HUES6 (cell line): ENCODE results near the gene CSTB.

Experiments used
- H3K27ac ChIP-seq: 2 replicates; pipeline ENCODE4 v1.7.0; 2013; ENCODE audit warnings: low read depth, mild to moderate bottlenecking, low read length, inconsistent platforms
- H3K27me3 ChIP-seq: 2 replicates; pipeline ENCODE4 v1.6.1; 2013; ENCODE audit warnings: low read length; ENCODE audit not compliant: control insufficient read depth, insufficient read depth
- H3K36me3 ChIP-seq: 2 replicates; pipeline ENCODE4 v1.6.1; 2013; ENCODE audit warnings: low read length; ENCODE audit not compliant: control insufficient read depth, insufficient read depth
- H3K4me1 ChIP-seq: 2 replicates; pipeline ENCODE4 v1.6.1; 2013; ENCODE audit warnings: low read length; ENCODE audit not compliant: control insufficient read depth, insufficient read depth
- H3K4me3 ChIP-seq: 2 replicates; pipeline ENCODE4 v1.5.1; 2013; ENCODE audit warnings: low read depth, low read length
- H3K9ac ChIP-seq: one replicate; pipeline ENCODE4 v1.6.1; 2013; ENCODE audit warnings: mild to moderate bottlenecking, low read length
- H3K9me3 ChIP-seq: 2 replicates; pipeline ENCODE4 v1.6.1; 2013; ENCODE audit warnings: low read depth, low read length; ENCODE audit not compliant: control insufficient read depth, insufficient read depth

The CSTB gene

DNA sequence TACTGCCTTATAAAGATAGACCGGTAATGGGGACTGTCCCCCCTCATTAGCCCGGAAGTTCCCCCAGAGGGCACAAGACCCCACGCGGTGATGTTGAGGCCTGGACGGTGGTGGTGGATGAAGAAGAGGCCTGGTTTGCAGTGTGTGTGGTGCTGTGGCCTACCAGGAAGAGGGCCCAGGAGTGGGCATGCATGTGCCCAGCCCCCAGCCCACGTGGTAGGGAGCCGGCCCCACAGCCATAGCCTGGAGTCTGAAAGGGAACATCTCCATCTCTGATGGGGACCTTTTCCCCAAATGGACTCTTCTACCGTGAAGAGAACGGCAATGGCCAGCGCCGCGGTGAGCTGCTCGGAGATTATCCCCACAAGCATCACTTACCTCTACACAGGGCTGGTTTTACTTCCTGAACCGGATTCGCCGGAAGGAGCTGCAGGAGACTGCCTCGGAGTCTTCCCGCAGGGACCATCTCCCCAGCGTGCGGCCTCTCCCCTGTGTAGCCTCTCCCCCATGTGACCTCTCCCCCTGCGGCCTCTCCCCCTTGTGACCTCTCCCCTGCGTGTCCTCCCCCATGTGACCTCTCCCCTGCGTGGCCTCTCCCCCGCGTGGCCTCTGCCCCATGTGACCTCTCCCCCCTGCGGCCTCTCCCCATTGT, 33.9 kb upstream of the CSTB start:
- H3K9ac ChIP-seq, result no peak overlapping the region
- no peaks in the 10 kb centered on the region for H3K9me3 ChIP-seq
- H3K27me3 ChIP-seq, result no peaks in the 10 kb centered on the region
- H3K27ac ChIP-seq, result no peak overlapping the region
- peaks cover 32% of the 10 kb centered on the region for H3K4me1 ChIP-seq
- H3K4me3 ChIP-seq, result no peak overlapping the region
- H3K36me3 ChIP-seq, result peaks cover 8% of the 10 kb centered on the region

DNA sequence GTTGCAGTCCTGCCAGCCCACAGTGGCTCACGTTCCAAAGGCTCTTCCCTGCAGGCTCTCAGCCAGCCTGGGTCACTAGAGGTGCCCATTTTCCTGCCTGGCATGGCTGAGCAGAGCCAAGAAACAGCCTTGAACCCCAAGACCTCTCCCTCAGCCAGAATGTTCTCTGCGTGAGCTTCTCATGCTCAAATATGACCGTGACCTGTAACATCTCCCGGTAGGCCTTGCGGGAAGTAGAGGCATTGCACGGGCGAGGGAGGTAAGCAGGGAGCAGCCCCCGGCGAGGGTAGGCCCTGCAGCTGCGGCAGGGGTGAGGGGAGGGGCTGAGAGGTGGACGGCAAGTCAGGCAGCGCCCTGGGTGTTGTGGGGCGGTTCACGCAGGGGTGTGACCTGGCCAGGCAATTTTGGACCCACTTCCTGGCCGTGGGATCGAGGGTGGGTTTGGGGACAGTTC, 33.3 kb upstream of the CSTB start:
- Histone ChIP-seq H3K4me3 (no peak overlapping the region), H3K36me3 (peaks cover 9% of the 10 kb centered on the region), H3K27me3 (no peaks in the 10 kb centered on the region), H3K9ac (no peak overlapping the region), H3K9me3 (no peaks in the 10 kb centered on the region), H3K4me1 (peaks cover 26% of the 10 kb centered on the region), H3K27ac (no peak overlapping the region)

GRCh38 chr21:43808832-43809251, 32.7 kb upstream of the CSTB start:
- Histone ChIP-seq H3K4me3 (no peak overlapping the region), H3K9ac (no peak overlapping the region), H3K4me1 (peaks cover 22% of the 10 kb centered on the region), H3K9me3 (no peaks in the 10 kb centered on the region), H3K27ac (no peak overlapping the region), H3K27me3 (no peaks in the 10 kb centered on the region), H3K36me3 (peaks cover 15% of the 10 kb centered on the region)

- Histone ChIP-seq H3K4me1 (peaks cover 22% of the 10 kb centered on the region), H3K36me3 (peaks cover 20% of the 10 kb centered on the region), H3K27ac (no peak overlapping the region), H3K27me3 (no peaks in the 10 kb centered on the region), H3K9me3 (no peaks in the 10 kb centered on the region), H3K9ac (no peak overlapping the region), H3K4me3 (no peak overlapping the region)
Observed at GRCh38 chr21:43808367-43808766, 32.3 kb upstream of the CSTB start.

- peaks cover 3% of the 10 kb centered on the region for H3K4me1 ChIP-seq
- peaks cover 42% of the 10 kb centered on the region for H3K36me3 ChIP-seq
Observed at GRCh38 chr21:43806017-43806710, 30.1 kb upstream of the CSTB start.

DNA sequence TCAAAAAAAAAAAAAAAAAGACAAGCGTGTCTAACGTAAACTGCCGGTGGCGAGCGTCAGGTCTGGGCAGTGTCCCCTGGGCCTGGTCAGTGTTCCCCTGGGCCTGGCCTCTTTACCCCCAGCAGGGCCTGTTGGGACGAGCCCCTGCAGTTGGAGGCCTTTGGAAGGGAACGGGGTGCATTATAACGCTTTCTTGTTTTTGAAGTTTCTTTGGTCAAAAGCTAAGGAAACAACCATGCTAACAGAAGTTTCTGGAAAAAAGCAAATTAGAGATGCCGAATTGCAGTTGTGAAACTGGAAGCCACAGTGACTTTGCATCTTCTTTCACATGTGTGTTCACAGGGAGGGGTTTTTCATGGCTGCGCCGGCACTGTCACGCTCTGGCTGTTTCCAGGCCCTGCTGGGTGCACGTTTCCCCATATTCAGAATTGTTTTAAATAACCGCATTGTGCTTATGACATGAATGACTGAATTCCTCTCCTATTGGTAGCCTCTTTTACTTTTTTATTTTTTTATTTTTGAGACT, 29.2 kb upstream of the CSTB start:
- no peaks in the 10 kb centered on the region for H3K4me1 ChIP-seq
- no peaks in the 10 kb centered on the region for H3K9me3 ChIP-seq
- no peak overlapping the region for H3K4me3 ChIP-seq
- no peak overlapping the region for H3K27ac ChIP-seq
- peaks cover 50% of the 10 kb centered on the region for H3K36me3 ChIP-seq
- no peaks in the 10 kb centered on the region for H3K27me3 ChIP-seq
- no peak overlapping the region for H3K9ac ChIP-seq

More at GRCh38 chr21:43806017-43806710, 30.1 kb upstream of the CSTB start:
- Histone ChIP-seq H3K4me3 (no peak overlapping the region), H3K9ac (no peak overlapping the region), H3K27me3 (no peaks in the 10 kb centered on the region), H3K27ac (no peak overlapping the region), H3K9me3 (no peaks in the 10 kb centered on the region)

DNA sequence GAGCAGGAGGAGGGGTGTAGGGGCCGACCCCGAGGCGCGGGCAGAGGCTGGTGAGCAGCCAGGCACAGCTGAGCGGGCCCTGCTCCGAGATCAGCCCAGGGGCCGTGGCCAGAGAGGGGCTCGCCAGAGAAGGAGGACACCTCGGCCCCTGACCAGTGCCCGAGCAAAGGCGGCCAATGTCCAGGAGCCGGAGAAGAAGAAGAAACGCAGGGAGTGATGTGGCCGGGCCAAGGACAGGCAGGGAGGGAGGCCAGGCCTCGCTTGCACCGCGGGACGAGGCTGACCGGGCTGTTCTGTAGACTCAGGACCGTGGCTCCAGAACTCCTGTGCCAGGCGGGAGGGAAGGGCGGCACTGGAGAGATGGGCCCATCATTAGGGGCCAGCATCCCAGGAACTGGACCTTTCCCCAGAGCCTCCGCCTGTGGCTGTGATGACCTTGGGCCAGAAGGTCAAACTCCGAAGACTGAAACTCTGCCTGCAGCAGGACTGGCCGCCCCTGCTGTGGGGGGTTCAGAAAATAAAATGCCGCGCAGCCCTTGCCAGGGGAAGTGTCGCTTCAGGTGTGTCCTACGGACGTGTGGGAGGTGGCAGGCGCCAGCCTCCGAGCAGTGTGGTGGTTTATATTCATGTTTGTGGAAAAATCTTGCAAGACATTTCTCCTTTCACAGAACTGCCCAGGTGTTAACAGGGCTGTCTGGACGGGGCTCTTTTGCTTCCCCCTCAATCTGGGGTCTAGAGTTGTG, 27.6 kb upstream of the CSTB start:
- Histone ChIP-seq H3K9ac (no peak overlapping the region), H3K4me1 (no peaks in the 10 kb centered on the region), H3K4me3 (no peak overlapping the region), H3K9me3 (no peaks in the 10 kb centered on the region), H3K36me3 (peaks cover 65% of the 10 kb centered on the region), H3K27me3 (no peaks in the 10 kb centered on the region), H3K27ac (no peak overlapping the region)

DNA sequence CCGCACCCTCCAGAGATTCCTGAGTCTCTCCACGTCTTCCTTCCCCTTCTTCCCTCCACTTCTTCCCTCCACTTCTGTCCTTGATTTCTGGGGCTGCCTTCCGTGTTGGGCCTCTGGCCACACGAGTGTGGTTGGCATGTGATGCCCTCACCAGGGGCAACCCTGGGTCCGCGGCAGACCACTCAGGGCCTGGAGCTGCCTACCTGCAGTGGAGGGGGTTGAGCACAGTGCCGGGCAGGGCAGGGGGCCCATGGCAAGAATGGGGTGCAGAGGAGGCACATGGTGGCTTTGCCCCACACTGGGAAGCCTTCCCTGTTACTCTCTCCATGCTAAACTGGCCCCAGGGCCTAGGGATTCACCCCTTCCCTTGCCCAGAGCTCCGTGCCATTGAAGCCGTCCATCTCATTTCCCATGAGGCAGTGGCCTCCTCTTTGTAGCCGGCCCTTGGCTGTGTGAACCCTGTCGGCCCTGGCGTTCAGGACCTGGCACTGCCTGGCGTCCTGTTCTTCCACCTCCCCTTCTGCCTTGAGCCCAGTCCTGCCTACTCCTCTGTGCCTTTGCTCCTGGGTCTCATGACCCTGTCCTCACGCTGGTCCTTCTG, 26.7 kb upstream of the CSTB start:
- H3K4me1 ChIP-seq, result no peaks in the 10 kb centered on the region
- no peak overlapping the region for H3K27ac ChIP-seq
- no peak overlapping the region for H3K4me3 ChIP-seq
- no peak overlapping the region for H3K9ac ChIP-seq
- peaks cover 74% of the 10 kb centered on the region for H3K36me3 ChIP-seq
- H3K27me3 ChIP-seq, result no peaks in the 10 kb centered on the region
- H3K9me3 ChIP-seq, result no peaks in the 10 kb centered on the region

DNA sequence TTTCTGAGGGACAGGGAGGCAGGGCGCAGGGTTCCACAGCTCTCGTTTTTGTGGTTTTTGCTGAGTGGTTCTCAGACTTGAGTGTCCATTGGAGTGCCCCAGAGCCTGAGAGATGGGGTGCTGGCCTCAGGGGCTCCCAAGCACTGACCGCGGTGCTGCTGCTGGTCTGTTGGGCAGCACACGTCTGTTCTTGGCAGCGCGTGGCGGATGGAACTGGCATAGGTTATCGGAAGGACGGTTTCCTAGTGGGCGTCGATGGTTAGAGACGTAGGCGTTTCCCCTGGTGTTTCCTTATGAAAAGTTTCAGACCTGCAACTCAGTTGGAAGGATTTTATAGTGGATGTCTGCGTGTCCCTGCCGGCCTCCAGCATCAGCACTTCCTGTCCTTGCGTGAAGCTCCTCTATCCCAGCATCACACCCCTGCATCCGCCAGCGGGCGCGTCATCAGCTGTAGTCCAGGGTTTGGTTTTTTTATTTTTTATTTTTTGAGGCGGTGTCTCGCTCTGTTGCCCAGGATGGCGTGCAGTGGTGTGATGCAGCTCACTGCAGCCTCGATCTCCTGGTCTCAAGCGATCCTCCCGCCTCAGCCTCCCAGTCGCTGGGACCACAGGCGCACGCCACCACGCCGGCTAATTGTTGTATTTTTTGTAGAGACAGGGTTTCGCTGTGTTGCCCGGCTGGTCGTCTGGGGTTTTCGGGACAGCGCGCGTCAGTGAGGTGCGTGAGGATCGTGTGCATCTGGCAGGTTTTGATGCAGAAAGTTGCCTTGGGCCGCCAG, 25.1 kb upstream of the CSTB start:
- no peaks in the 10 kb centered on the region for H3K4me1 ChIP-seq
- H3K27me3 ChIP-seq, result no peaks in the 10 kb centered on the region
- no peak overlapping the region for H3K4me3 ChIP-seq
- no peak overlapping the region for H3K27ac ChIP-seq
- H3K36me3 ChIP-seq, result peaks cover 90% of the 10 kb centered on the region
- no peak overlapping the region for H3K9ac ChIP-seq
- H3K9me3 ChIP-seq, result no peaks in the 10 kb centered on the region

GRCh38 chr21:43800566-43800965, 24.5 kb upstream of the CSTB start:
- H3K4me3 ChIP-seq, result no peak overlapping the region
- H3K9ac ChIP-seq, result no peak overlapping the region
- H3K27ac ChIP-seq, result no peak overlapping the region
- H3K27me3 ChIP-seq, result no peaks in the 10 kb centered on the region
- H3K9me3 ChIP-seq, result no peaks in the 10 kb centered on the region
- no peaks in the 10 kb centered on the region for H3K4me1 ChIP-seq
- H3K36me3 ChIP-seq, result peaks cover 90% of the 10 kb centered on the region
